ENCODE measurements around the gene CSMD2. TPM values are rescaled to one million over a fixed set of nuclear protein-coding genes. Genes with fewer than 3 reads are reported as not detected.

The CSMD2 gene
- total and polyA plus RNA-seq, 2 donors (not counting 1 experiment from before 2014, with no cell fraction given) = 2.2 to 7.6 TPM

DNA sequence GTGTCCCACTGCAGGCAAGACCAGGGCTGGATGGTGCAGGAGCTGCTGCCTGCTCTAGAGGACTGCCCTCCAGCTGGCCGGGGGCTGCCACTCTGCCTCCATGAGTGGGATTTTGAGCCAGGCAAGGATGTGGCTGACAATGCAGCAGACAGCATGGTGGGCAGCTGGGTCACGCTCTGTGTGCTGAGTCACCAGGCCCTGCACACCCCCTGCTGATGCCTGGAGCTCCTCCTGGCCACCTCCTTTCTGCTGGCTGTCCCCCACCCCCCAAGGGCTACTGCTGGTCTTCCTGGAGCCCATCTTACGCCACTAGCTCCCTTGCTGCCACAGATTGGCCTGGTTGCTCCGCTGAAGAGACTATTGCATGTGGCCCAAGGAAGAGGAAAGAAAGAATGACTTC lies 696.5 kb downstream of the CSMD2 start:
- Histone ChIP-seq H2AFZ (ENCODE audit: low read length) (no peak overlapping the region), H3K27me3 (ENCODE audit: control insufficient read depth, insufficient read depth, low read length) (no peaks in the 10 kb centered on the region), H3K4me3 (replicated peaks in 1 of 4; ENCODE audit: control extremely low read depth in 1 of 4, insufficient read depth in 1 of 4, low read depth in 3 of 4, low read length in 4 of 4) (no peak overlapping the region), H3K27ac (ENCODE audit: insufficient read depth, low read length) (no peak overlapping the region), H3K9me3 (ENCODE audit: control insufficient read depth, insufficient read depth, low read depth, low read length) (no peaks in the 10 kb centered on the region), H3K79me2 (ENCODE audit: control insufficient read depth, insufficient read depth, low read length) (peaks cover 5% of the 10 kb centered on the region), H3K4me1 (ENCODE audit: control insufficient read depth, extremely low read depth, insufficient read depth, low read length) (peaks cover 16% of the 10 kb centered on the region), H3K36me3 (ENCODE audit: control insufficient read depth, insufficient read depth, low read length) (no peaks in the 10 kb centered on the region), H3K4me2 (ENCODE audit: extremely low read depth, insufficient read depth, low read length) (no peak overlapping the region), H4K20me1 (ENCODE audit: control insufficient read depth, extremely low read depth, insufficient read depth, low read length) (no peaks in the 10 kb centered on the region), H3K9ac (ENCODE audit: insufficient read depth, low read length) (no peak overlapping the region)
- TF ChIP-seq, protein P1, sequence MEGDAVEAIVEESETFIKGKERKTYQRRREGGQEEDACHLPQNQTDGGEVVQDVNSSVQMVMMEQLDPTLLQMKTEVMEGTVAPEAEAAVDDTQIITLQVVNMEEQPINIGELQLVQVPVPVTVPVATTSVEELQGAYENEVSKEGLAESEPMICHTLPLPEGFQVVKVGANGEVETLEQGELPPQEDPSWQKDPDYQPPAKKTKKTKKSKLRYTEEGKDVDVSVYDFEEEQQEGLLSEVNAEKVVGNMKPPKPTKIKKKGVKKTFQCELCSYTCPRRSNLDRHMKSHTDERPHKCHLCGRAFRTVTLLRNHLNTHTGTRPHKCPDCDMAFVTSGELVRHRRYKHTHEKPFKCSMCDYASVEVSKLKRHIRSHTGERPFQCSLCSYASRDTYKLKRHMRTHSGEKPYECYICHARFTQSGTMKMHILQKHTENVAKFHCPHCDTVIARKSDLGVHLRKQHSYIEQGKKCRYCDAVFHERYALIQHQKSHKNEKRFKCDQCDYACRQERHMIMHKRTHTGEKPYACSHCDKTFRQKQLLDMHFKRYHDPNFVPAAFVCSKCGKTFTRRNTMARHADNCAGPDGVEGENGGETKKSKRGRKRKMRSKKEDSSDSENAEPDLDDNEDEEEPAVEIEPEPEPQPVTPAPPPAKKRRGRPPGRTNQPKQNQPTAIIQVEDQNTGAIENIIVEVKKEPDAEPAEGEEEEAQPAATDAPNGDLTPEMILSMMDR (conservative IDR thresholded peaks at IDR 0.05 in 1 of 2, IDR thresholded peaks at IDR 0.05 in 1 of 2; ENCODE audit: low read depth in 1 of 2, low read length in 2 of 2) = no peak
- no peak for TF ChIP-seq EZH2 (IDR thresholded peaks at IDR 0.05; ENCODE audit: low read length, missing control alignments)
- peak in 1 of 2 donors; percentile 27 for DNase-seq (ENCODE audit: low read depth in 2 of 2)

DNA sequence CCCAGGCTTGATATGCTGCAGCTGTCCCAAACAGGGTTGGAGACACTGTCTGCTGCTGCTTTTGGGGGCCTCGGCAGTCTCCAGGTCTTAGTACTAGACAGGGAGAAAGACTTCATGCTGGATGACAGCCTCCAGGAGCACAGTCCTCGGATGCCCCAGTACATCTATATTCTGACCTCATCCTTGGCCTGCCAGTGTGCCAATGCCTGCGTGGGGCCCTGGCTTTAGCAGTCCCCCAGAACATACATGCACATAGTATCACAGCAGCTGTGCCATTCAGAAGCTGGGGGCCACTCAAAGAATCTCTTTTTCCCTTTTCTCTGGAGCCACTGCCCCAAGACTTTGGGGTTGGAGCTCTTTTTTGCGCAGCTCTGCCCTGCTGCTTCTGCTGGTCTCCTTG lies 697.0 kb downstream of the CSMD2 start:
- Histone ChIP-seq H2AFZ (ENCODE audit: low read length) (no peak overlapping the region), H3K4me1 (ENCODE audit: control insufficient read depth, extremely low read depth, insufficient read depth, low read length) (peaks cover 13% of the 10 kb centered on the region), H3K27me3 (ENCODE audit: control insufficient read depth, insufficient read depth, low read length) (no peaks in the 10 kb centered on the region), H4K20me1 (ENCODE audit: control insufficient read depth, extremely low read depth, insufficient read depth, low read length) (no peaks in the 10 kb centered on the region), H3K27ac (ENCODE audit: insufficient read depth, low read length) (no peak overlapping the region), H3K9ac (ENCODE audit: insufficient read depth, low read length) (no peak overlapping the region), H3K4me3 (replicated peaks in 1 of 4; ENCODE audit: control extremely low read depth in 1 of 4, insufficient read depth in 1 of 4, low read depth in 3 of 4, low read length in 4 of 4) (no peak overlapping the region), H3K36me3 (ENCODE audit: control insufficient read depth, insufficient read depth, low read length) (no peaks in the 10 kb centered on the region), H3K79me2 (ENCODE audit: control insufficient read depth, insufficient read depth, low read length) (peaks cover 3% of the 10 kb centered on the region), H3K9me3 (ENCODE audit: control insufficient read depth, insufficient read depth, low read depth, low read length) (no peaks in the 10 kb centered on the region), H3K4me2 (ENCODE audit: extremely low read depth, insufficient read depth, low read length) (no peak overlapping the region)
- no peak for DNase-seq (ENCODE audit: low read depth in 2 of 2)
- TF ChIP-seq EZH2 (IDR thresholded peaks at IDR 0.05; ENCODE audit: low read length, missing control alignments) = no peak
- TF ChIP-seq, protein P1 (conservative IDR thresholded peaks at IDR 0.05 in 1 of 2, IDR thresholded peaks at IDR 0.05 in 1 of 2; ENCODE audit: low read depth in 1 of 2, low read length in 2 of 2) = no peak

DNA sequence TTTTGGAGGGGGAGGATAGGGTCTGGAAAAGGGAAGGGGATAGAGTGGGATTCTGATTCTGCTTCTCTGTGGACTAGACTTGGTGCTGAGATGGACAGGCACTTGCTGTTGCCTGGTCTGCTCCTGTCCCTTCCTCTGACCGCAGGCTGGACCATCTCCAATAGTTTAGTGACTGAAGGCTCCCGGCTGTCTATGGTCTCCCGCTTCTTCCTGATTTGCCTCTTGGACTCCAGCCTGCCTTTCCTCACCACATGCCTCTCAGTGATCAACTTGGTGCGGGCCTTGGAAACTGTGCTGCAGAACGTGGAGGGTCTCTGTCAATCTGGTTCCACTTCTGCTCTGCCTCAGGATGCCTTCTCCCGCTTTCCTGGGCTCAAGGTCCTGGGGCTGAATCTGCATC lies 698.9 kb downstream of the CSMD2 start:
- Histone ChIP-seq H3K36me3 (ENCODE audit: control insufficient read depth, insufficient read depth, low read length) (no peaks in the 10 kb centered on the region), H3K4me2 (ENCODE audit: extremely low read depth, insufficient read depth, low read length) (no peak overlapping the region), H3K9me3 (ENCODE audit: control insufficient read depth, insufficient read depth, low read depth, low read length) (no peaks in the 10 kb centered on the region), H4K20me1 (ENCODE audit: control insufficient read depth, extremely low read depth, insufficient read depth, low read length) (no peaks in the 10 kb centered on the region), H2AFZ (ENCODE audit: low read length) (no peak overlapping the region), H3K4me1 (ENCODE audit: control insufficient read depth, extremely low read depth, insufficient read depth, low read length) (peaks cover 9% of the 10 kb centered on the region), H3K79me2 (ENCODE audit: control insufficient read depth, insufficient read depth, low read length) (no peaks in the 10 kb centered on the region), H3K27me3 (ENCODE audit: control insufficient read depth, insufficient read depth, low read length) (no peaks in the 10 kb centered on the region), H3K27ac (ENCODE audit: insufficient read depth, low read length) (no peak overlapping the region), H3K9ac (ENCODE audit: insufficient read depth, low read length) (no peak overlapping the region), H3K4me3 (replicated peaks in 1 of 4; ENCODE audit: control extremely low read depth in 1 of 4, insufficient read depth in 1 of 4, low read depth in 3 of 4, low read length in 4 of 4) (no peak overlapping the region)
- DNase-seq (ENCODE audit: low read depth in 2 of 2) = peak in 1 of 2 donors; percentile 19
- TF ChIP-seq, protein P1 (conservative IDR thresholded peaks at IDR 0.05 in 1 of 2, IDR thresholded peaks at IDR 0.05 in 1 of 2; ENCODE audit: low read depth in 1 of 2, low read length in 2 of 2) = no peak
- TF ChIP-seq EZH2 (IDR thresholded peaks at IDR 0.05; ENCODE audit: low read length, missing control alignments) = no peak
